Measurements from ENCODE around the gene OR2M2. TPM values are rescaled to one million over a fixed set of nuclear protein-coding genes. Genes with fewer than 3 reads are reported as not detected.

Gene OR2M2, protein sequence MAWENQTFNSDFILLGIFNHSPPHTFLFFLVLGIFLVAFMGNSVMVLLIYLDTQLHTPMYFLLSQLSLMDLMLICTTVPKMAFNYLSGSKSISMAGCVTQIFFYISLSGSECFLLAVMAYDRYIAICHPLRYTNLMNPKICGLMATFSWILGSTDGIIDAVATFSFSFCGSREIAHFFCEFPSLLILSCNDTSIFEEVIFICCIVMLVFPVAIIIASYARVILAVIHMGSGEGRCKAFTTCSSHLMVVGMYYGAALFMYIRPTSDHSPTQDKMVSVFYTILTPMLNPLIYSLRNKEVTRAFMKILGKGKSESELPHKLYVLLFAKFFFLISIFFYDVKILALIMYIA
- not detected for total RNA-seq (2021; ENCODE audit: unreplicated experiment)
- polyA plus RNA-seq (2012), result not detected in 2 replicates
- Bru-seq, nascent RNA, result not detected
- not detected for BruChase-seq, experiment 1, labeled RNA remaining after a 6-hour chase
- BruChase-seq, experiment 2, labeled RNA remaining after a 2-hour chase, result not detected
- long read RNA-seq, result 0 reads

DNA sequence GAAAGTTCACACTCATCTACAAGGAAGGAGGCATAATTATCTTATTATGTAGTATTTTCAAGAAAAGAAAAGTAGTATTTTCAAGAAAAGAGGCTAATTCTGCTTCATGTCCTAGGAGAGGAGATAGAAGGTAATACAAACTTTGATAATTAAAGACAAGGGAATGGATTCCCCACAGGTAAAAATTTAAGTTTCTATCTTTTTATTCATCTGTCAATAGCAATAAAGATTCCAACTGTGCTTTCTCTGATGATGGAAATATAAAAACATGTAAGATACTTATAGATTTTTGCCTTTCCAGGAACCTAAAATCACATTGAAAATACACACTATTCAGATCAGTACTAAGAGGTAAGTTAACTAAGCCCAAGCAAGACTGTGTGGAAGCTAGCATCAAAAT, at the start of gene OR2M2:
Gene OR2M2 (plus strand): TSS at position 301 of the 400 bp plus-strand sequence. CDS start 5,165 bp downstream, outside the sequence.
- Histone ChIP-seq H3K4me2 (ENCODE audit: low read length) (no peak within 1 kb of the TSS), H3K36me3 (ENCODE audit: control insufficient read depth in 1 of 2, insufficient read depth in 2 of 2, low read length in 2 of 2) (no peaks in the 10 kb centered on the region), H2AFZ (ENCODE audit: low read depth, low read length, poor library complexity, severe bottlenecking) (no peak within 1 kb of the TSS), H3K4me3 (replicated peaks in 1 of 2; ENCODE audit: low read depth in 1 of 2, low read length in 2 of 2) (no peak within 1 kb of the TSS), H4K20me1 (ENCODE audit: insufficient read depth) (no peaks in the 10 kb centered on the region), H3K9me3 (ENCODE audit: control insufficient read depth in 1 of 2, insufficient read depth in 1 of 2, low read depth in 1 of 2, low read length in 2 of 2) (peaks cover 0 to 16% of the 10 kb centered on the region in 2 experiments; a peak in 2 of 4 replicates), H3K9ac (ENCODE audit: low read length) (no peak within 1 kb of the TSS), H3K27me3 (ENCODE audit: insufficient read depth, low read length) (no peaks in the 10 kb centered on the region), H3K79me2 (ENCODE audit: insufficient read depth, low read length) (no peaks in the 10 kb centered on the region), H3K27ac (ENCODE audit: low read depth, low read length) (no peak within 1 kb of the TSS), H3K4me1 (ENCODE audit: control insufficient read depth in 1 of 2, insufficient read depth in 2 of 2, low read length in 2 of 2) (no peaks in the 10 kb centered on the region), H3K9me2 (ENCODE audit: insufficient read depth) (no peaks in the 10 kb centered on the region)
- ChIA-PET CTCF (no interaction called here), POLR2A (no interaction called here), RAD21 (ENCODE audit: low non-redundant PET in 1 of 2, low total read pairs in 2 of 2, uncharacterized antibody in 2 of 2, unreplicated experiment in 2 of 2) (no interaction called here)
- no TSS peak for BruUV-seq (replicated peaks)
- DNase-seq (ENCODE audit: low read depth, low spot score) (no peak), ATAC-seq (no peak)
- TF ChIP-seq, protein P1, sequence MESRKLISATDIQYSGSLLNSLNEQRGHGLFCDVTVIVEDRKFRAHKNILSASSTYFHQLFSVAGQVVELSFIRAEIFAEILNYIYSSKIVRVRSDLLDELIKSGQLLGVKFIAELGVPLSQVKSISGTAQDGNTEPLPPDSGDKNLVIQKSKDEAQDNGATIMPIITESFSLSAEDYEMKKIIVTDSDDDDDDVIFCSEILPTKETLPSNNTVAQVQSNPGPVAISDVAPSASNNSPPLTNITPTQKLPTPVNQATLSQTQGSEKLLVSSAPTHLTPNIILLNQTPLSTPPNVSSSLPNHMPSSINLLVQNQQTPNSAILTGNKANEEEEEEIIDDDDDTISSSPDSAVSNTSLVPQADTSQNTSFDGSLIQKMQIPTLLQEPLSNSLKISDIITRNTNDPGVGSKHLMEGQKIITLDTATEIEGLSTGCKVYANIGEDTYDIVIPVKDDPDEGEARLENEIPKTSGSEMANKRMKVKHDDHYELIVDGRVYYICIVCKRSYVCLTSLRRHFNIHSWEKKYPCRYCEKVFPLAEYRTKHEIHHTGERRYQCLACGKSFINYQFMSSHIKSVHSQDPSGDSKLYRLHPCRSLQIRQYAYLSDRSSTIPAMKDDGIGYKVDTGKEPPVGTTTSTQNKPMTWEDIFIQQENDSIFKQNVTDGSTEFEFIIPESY (IDR thresholded peaks at IDR 0.05; ENCODE audit: extremely low read depth, insufficient replicate concordance, low read length), result no peak
- TF ChIP-seq CBX3 (IDR thresholded peaks at IDR 0.05; ENCODE audit: low read depth), result no peak
- TF ChIP-seq, protein P2, sequence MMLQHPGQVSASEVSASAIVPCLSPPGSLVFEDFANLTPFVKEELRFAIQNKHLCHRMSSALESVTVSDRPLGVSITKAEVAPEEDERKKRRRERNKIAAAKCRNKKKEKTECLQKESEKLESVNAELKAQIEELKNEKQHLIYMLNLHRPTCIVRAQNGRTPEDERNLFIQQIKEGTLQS (IDR thresholded peaks at IDR 0.05), result no peak
- intact Hi-C loops (cut with micrococcal nuclease), result no loop called here

DNA sequence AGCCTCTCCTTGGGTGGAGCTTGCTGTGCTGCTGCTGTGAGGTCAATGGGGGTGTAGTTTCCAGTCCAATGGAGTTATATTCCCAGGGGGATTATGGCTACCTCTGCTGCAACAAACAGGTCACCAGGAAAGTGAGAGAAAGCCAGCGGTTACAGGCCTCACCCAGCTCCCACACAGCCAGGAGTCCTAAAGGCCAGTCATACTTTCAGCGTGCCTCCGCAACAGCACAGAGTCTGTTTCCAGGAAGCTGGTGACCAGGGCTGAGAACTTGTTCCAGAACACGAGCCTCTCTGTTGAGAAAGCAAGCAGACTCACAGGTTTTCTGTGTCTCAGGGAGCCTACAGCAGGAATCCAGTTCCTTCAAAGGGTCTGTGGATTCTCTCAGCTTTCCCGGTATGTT, 47.0 kb upstream of the OR2M2 start:
- DNase-seq (ENCODE audit: low read depth, low spot score), result no peak
- Histone ChIP-seq H3K9ac (ENCODE audit: low read length) (no peak overlapping the region), H3K79me2 (ENCODE audit: insufficient read depth, low read length) (no peaks in the 10 kb centered on the region), H3K4me2 (ENCODE audit: low read length) (no peak overlapping the region), H3K27ac (ENCODE audit: low read depth, low read length) (no peak overlapping the region), H3K36me3 (ENCODE audit: control insufficient read depth in 1 of 2, insufficient read depth in 2 of 2, low read length in 2 of 2) (no peaks in the 10 kb centered on the region), H3K9me2 (ENCODE audit: insufficient read depth) (no peaks in the 10 kb centered on the region), H3K4me3 (replicated peaks in 1 of 2; ENCODE audit: low read depth in 1 of 2, low read length in 2 of 2) (no peak overlapping the region), H3K9me3 (ENCODE audit: control insufficient read depth in 1 of 2, insufficient read depth in 1 of 2, low read depth in 1 of 2, low read length in 2 of 2) (peaks cover 0 to 10% of the 10 kb centered on the region in 2 experiments; a peak in 2 of 4 replicates), H2AFZ (ENCODE audit: low read depth, low read length, poor library complexity, severe bottlenecking) (no peak overlapping the region), H3K27me3 (ENCODE audit: insufficient read depth, low read length) (no peaks in the 10 kb centered on the region), H4K20me1 (ENCODE audit: insufficient read depth) (no peaks in the 10 kb centered on the region), H3K4me1 (ENCODE audit: control insufficient read depth in 1 of 2, insufficient read depth in 2 of 2, low read length in 2 of 2) (no peaks in the 10 kb centered on the region)
- ATAC-seq, result no peak
- CTCF ChIA-PET, result no interaction called here
- no TSS peak for BruUV-seq (replicated peaks)
- TF ChIP-seq ELF1 (IDR thresholded peaks at IDR 0.05; ENCODE audit: borderline replicate concordance, low read depth), result no peak
- TF ChIP-seq ZFX (IDR thresholded peaks at IDR 0.05), result no peak
- no peak for TF ChIP-seq JUND (IDR thresholded peaks at IDR 0.05)
- no peak for TF ChIP-seq POLR2A (IDR thresholded peaks at IDR 0.05; ENCODE audit: borderline replicate concordance, extremely low read depth, insufficient read depth, insufficient read length)
- TF ChIP-seq, protein P3, sequence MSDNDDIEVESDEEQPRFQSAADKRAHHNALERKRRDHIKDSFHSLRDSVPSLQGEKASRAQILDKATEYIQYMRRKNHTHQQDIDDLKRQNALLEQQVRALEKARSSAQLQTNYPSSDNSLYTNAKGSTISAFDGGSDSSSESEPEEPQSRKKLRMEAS (IDR thresholded peaks at IDR 0.05), result no peak
- no peak for TF ChIP-seq ZNF274 (IDR thresholded peaks at IDR 0.05; ENCODE audit: low read depth, low read length)
- TF ChIP-seq CEBPB (IDR thresholded peaks at IDR 0.05; ENCODE audit: low read depth), result no peak
- no peak for TF ChIP-seq POLR2AphosphoS5 (IDR thresholded peaks at IDR 0.05; ENCODE audit: low read depth, low read length)
- TF ChIP-seq SRF (IDR thresholded peaks at IDR 0.05; ENCODE audit: low read depth), result no peak
- TF ChIP-seq SIN3A (IDR thresholded peaks at IDR 0.05; ENCODE audit: low read depth), result no peak
- no peak for TF ChIP-seq EZH2phosphoT487 (IDR thresholded peaks at IDR 0.05; ENCODE audit: borderline replicate concordance)
- RAD21 ChIA-PET (ENCODE audit: low non-redundant PET in 1 of 2, low total read pairs in 2 of 2, uncharacterized antibody in 2 of 2, unreplicated experiment in 2 of 2), result no interaction called here
- POLR2A ChIA-PET, result no interaction called here
- intact Hi-C loops (cut with micrococcal nuclease), result no loop called here
